H9 (cell line): ENCODE results near the gene BCAS4. TPM values are rescaled to one million over a fixed set of nuclear protein-coding genes. Genes with fewer than 3 reads are reported as not detected.

Experiments used
- DNase-seq: peaks from one replicate; pipeline ENCODE4 v3.0.0-alpha.2; 2017
- H2AFZ ChIP-seq: one replicate; pipeline ENCODE4 v1.6.1; 2013; ENCODE audit warnings: mild to moderate bottlenecking, low read length, control low read depth, moderate library complexity
- H2AK5ac ChIP-seq: 2 replicates; pipeline ENCODE4 v1.6.1; 2013; ENCODE audit warnings: low read length, control low read depth, mixed read lengths; ENCODE audit not compliant: insufficient read length
- H2BK120ac ChIP-seq: one replicate; pipeline ENCODE4 v1.6.1; 2013; ENCODE audit warnings: low read depth, mild to moderate bottlenecking, low read length, control low read depth, inconsistent platforms; ENCODE audit not compliant: poor library complexity, severe bottlenecking
- H2BK12ac ChIP-seq: 2 replicates; pipeline ENCODE4 v1.6.1; 2013; ENCODE audit warnings: low read length, control low read depth, mixed read lengths, low read depth; ENCODE audit not compliant: insufficient read length
- H2BK15ac ChIP-seq: 2 replicates; pipeline ENCODE4 v1.6.1; 2013; ENCODE audit warnings: low read depth, low read length, control low read depth
- H2BK20ac ChIP-seq: one replicate; pipeline ENCODE4 v1.6.1; 2013; ENCODE audit warnings: low read depth, mild to moderate bottlenecking, low read length, control low read depth, inconsistent platforms; ENCODE audit not compliant: poor library complexity, severe bottlenecking
- H2BK5ac ChIP-seq: 2 replicates; pipeline ENCODE4 v1.6.1; 2013; ENCODE audit warnings: low read length, control low read depth, mixed read lengths; ENCODE audit not compliant: insufficient read length
- H3K14ac ChIP-seq: 2 replicates; pipeline ENCODE4 v1.6.1; 2013; ENCODE audit warnings: low read length, control low read depth; ENCODE audit not compliant: insufficient read depth
- H3K18ac ChIP-seq: 2 replicates; pipeline ENCODE4 v1.6.1; 2013; ENCODE audit warnings: low read depth, mild to moderate bottlenecking, mixed read lengths, low read length, control low read depth; ENCODE audit not compliant: insufficient read length
- H3K23ac ChIP-seq: 2 replicates; pipeline ENCODE4 v1.6.1; 2013; ENCODE audit warnings: low read length, control low read depth, mixed read lengths, low read depth; ENCODE audit not compliant: insufficient read length
- H3K23me2 ChIP-seq: 2 replicates; pipeline ENCODE4 v1.6.1; 2013; ENCODE audit warnings: low read depth, mild to moderate bottlenecking, mixed read lengths, low read length, control low read depth; ENCODE audit not compliant: insufficient read length, poor library complexity, severe bottlenecking
- H3K27ac ChIP-seq: 2 replicates; pipeline ENCODE4 v1.5.1; 2013; ENCODE audit warnings: low read length, control low read depth, mixed read lengths, low read depth; ENCODE audit not compliant: insufficient read length
- H3K27me3 ChIP-seq: 2 replicates; pipeline ENCODE4 v1.6.1; 2013; ENCODE audit warnings: low read length, control low read depth, inconsistent platforms; ENCODE audit not compliant: insufficient read depth
- H3K4ac ChIP-seq: 2 replicates; pipeline ENCODE4 v1.6.1; 2013; ENCODE audit warnings: low read depth, mild to moderate bottlenecking, control low read depth, inconsistent platforms, low read length, moderate library complexity
- H3K4me1 ChIP-seq: 2 replicates; pipeline ENCODE4 v1.6.1; 2013; ENCODE audit warnings: low read length, control low read depth, inconsistent platforms; ENCODE audit not compliant: insufficient read depth
- H3K4me2 ChIP-seq: 2 replicates; pipeline ENCODE4 v1.6.1; 2013; ENCODE audit warnings: low read length, control low read depth, mixed read lengths; ENCODE audit not compliant: insufficient read length, insufficient read depth
- H3K56ac ChIP-seq: 2 replicates; pipeline ENCODE4 v1.6.1; 2013; ENCODE audit warnings: low read depth, mild to moderate bottlenecking, mixed read lengths, low read length, control low read depth; ENCODE audit not compliant: insufficient read length
- H3K79me1 ChIP-seq: 2 replicates; pipeline ENCODE4 v1.6.1; 2013; ENCODE audit warnings: low read depth, mild to moderate bottlenecking, moderate library complexity, low read length, control low read depth, inconsistent platforms; ENCODE audit not compliant: insufficient read depth, poor library complexity, severe bottlenecking
- H3K79me2 ChIP-seq: 2 replicates; pipeline ENCODE4 v1.6.1; 2013; ENCODE audit warnings: low read length, control low read depth, inconsistent platforms; ENCODE audit not compliant: insufficient read depth
- H3K9ac ChIP-seq: 2 replicates; pipeline ENCODE4 v1.6.1; 2013; ENCODE audit warnings: low read length, control low read depth, mixed read lengths; ENCODE audit not compliant: insufficient read length; ENCODE audit errors: extremely low read depth
- H3K9me3 ChIP-seq: one replicate; pipeline ENCODE4 v1.6.1; 2013; ENCODE audit warnings: low read depth, low read length, inconsistent platforms; ENCODE audit not compliant: control insufficient read depth
- H3T11ph ChIP-seq: one replicate; pipeline ENCODE4 v1.6.1; 2013; ENCODE audit warnings: mild to moderate bottlenecking, low read length, control low read depth, inconsistent platforms
- H4K20me1 ChIP-seq: one replicate; pipeline ENCODE4 v1.6.1; 2013; ENCODE audit not compliant: control insufficient read depth, insufficient read length, insufficient read depth
- H4K5ac ChIP-seq: 2 replicates; pipeline ENCODE4 v1.6.1; 2013; ENCODE audit warnings: low read depth, mild to moderate bottlenecking, mixed read lengths, low read length, control low read depth; ENCODE audit not compliant: insufficient read length
- H4K8ac ChIP-seq: replicated peaks from 2 replicates; pipeline ENCODE4 v1.6.1; 2013; ENCODE audit warnings: low read length, control low read depth, mixed read lengths, low read depth; ENCODE audit not compliant: insufficient read length
- H4K91ac ChIP-seq: 2 replicates; pipeline ENCODE4 v1.6.1; 2013; ENCODE audit warnings: low read depth, mild to moderate bottlenecking, moderate library complexity, mixed read lengths, low read length, control low read depth; ENCODE audit not compliant: insufficient read length
- H3K27ac Mint-ChIP-seq, 3 experiments: 2 replicates in 2 of 3; 3 replicates in 1 of 3; pipeline ENCODE4 v1.8.0; 2020 to 2021; ENCODE audit warnings: mixed read lengths in 3 of 3, mild to moderate bottlenecking in 1 of 3, moderate library complexity in 1 of 3
- H3K27me3 Mint-ChIP-seq: 2 replicates; pipeline ENCODE4 v1.8.0; 2021; ENCODE audit warnings: low read depth, mild to moderate bottlenecking, moderate library complexity, mixed read lengths
- H3K36me3 Mint-ChIP-seq, 3 experiments: 2 replicates in 2 of 3; 3 replicates in 1 of 3; pipeline ENCODE4 v1.8.0; 2020 to 2021; ENCODE audit warnings: low read depth in 3 of 3, mixed read lengths in 3 of 3; ENCODE audit not compliant: insufficient read depth in 1 of 3
- H3K4me1 Mint-ChIP-seq, 2 experiments: 2 replicates each; pipeline ENCODE4 v1.8.0; 2020; ENCODE audit warnings: mixed read lengths in 2 of 2
- H3K4me3 Mint-ChIP-seq, 2 experiments: 2 replicates in 1 of 2; 3 replicates in 1 of 2; pipeline ENCODE4 v1.8.0; 2020 to 2021; ENCODE audit warnings: mild to moderate bottlenecking in 2 of 2, mixed read lengths in 2 of 2, moderate library complexity in 1 of 2
- H3K9me3 Mint-ChIP-seq, 2 experiments: 2 replicates in 1 of 2; 3 replicates in 1 of 2; pipeline ENCODE4 v1.8.0; 2020; ENCODE audit warnings: mild to moderate bottlenecking in 2 of 2, mixed read lengths in 2 of 2, moderate library complexity in 1 of 2
- CTCF ChIP-seq: fragments of 200-600 bp; sonication (generic); conservative IDR thresholded peaks from 3 replicates; pipeline ENCODE4 v1.8.0; 2021; ENCODE audit warnings: antibody characterized with exemption, mild to moderate bottlenecking
- WGBS: extraction: QIAGEN DNeasy Blood & Tissue Kit; methylation state at CpG from one replicate; pipeline ENCODE4 v1.1.7; 2013; ENCODE audit warnings: missing lambda C conversion rate, low lambda C conversion rate, mixed read lengths; ENCODE audit not compliant: insufficient read length; ENCODE audit errors: extremely low coverage; 5-methylcytosine and 5-hydroxymethylcytosine counted together
- total RNA-seq: library from RNA; stranded (reverse); gene quantifications from 2 replicates; pipeline ENCODE4 v1.2.1, GENCODE V29; 2021

Gene BCAS4
- total RNA-seq, 1 experiment from 2014 or later: 16.9 TPM

- no peak overlapping the region for H2AFZ ChIP-seq
Measured at GRCh38 chr20:50826121-50826520, 31.3 kb downstream of the BCAS4 start.

More at GRCh38 chr20:50826121-50826520, 31.3 kb downstream of the BCAS4 start:
- Histone ChIP-seq H2AK5ac (no peak overlapping the region), H2BK12ac (no peak overlapping the region), H3K23me2 (no peaks in the 10 kb centered on the region), H3K4ac (no peak overlapping the region), H3K27me3 (no peaks in the 10 kb centered on the region), H2BK15ac (no peak overlapping the region), H3K79me2 (no peaks in the 10 kb centered on the region), H3K79me1 (no peaks in the 10 kb centered on the region), H3K9me3 (no peaks in the 10 kb centered on the region), H3K14ac (no peak overlapping the region), H3T11ph (no peak overlapping the region), H4K8ac (no peak overlapping the region), H2BK120ac (no peak overlapping the region), H3K4me1 (no peaks in the 10 kb centered on the region), H2BK5ac (no peak overlapping the region), H4K20me1 (no peaks in the 10 kb centered on the region), H3K18ac (no peak overlapping the region), H3K4me2 (no peak overlapping the region), H3K23ac (no peak overlapping the region), H4K91ac (no peak overlapping the region), H3K27ac (no peak overlapping the region), H3K56ac (no peak overlapping the region), H4K5ac (no peak overlapping the region), H3K9ac (no peak overlapping the region), H2BK20ac (no peak overlapping the region)
- Mint-ChIP-seq H3K36me3 (peaks cover 0 to 12% (median 5%) of the 10 kb centered on the region in 3 experiments; a peak in 4 of 7 replicates), H3K27me3 (no peaks in the 10 kb centered on the region), H3K4me1 (peaks cover 6 to 8% of the 10 kb centered on the region in 2 experiments), H3K9me3 (no peaks in the 10 kb centered on the region; a peak in 1 of 5 replicates), H3K27ac (peak overlapping the region in 2 of 3 experiments; percentile 5 to 30; a peak in 3 of 7 replicates), H3K4me3 (no peak overlapping the region)
- TF ChIP-seq CTCF: no peak
- DNase-seq: no peak
- WGBS: no CpG with 5 or more reads among the region's 2 CpGs
